ENCODE measurements around the gene TNS1.
A peak's percentile ranks its signal among the peaks of the same experiment; 100 is the strongest.

The TNS1 gene

DNA sequence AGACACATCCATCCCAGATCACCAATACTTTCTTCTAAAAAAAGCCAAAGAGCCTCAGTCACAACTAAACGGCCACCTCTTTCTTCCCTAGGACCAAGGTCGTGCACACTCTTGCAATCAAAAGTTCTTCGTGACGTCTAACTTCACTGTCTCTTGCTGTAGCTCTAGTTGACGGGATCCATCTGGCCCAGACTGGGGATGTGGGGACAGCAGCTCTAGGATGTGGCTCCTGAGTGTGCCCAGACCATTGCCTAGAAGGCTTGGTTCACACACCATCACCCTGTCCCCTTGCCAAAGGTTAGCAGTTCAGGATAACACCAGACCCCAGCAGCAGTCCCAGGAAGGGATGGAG lies 98.2 kb downstream of the TNS1 start:
- Mint-ChIP-seq H3K4me3 (no peak overlapping the region), H3K4me1 (peaks cover 10% of the 10 kb centered on the region), H3K27ac (no peak overlapping the region), H3K27me3 (peaks cover 24% of the 10 kb centered on the region), H3K9me3 (no peaks in the 10 kb centered on the region), H3K36me3 (ENCODE audit: low read depth) (no peaks in the 10 kb centered on the region)
- DNase-seq (no peak), ATAC-seq (no peak)

DNA sequence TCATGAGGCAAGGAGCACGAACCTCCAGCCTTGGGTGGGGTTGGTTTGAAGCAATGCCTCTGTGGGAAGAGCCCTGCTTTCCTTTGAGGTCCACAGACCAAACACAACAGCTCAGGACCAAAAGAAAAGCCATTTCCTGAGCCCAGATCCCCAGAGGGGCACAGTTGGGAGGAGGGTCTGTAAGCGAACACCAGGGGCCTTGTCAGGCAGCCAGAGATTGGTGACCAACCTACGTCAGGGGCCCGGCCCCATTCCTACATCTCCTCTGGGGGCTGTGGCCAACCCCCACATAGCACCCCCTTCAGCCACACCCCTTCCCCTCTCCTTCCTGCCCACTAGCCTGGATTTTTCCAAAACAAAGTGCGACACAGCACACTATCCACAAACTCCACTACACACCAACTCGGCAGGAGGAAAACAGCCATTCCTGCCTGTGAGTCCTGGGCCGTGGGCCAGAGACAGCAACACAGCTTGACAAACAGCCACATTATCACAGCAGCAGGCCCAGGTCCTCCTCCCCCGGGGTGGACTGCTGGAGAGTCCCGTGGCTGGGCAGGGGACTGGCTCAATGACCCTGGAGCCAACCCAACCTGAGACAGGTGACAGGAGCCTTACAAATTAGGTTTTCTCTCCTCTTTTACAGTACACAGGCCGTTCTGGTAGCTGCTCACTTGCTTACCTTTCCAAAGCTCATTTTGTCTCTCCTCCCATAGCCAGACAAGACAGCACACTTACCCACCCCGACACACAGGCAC lies 98.8 kb downstream of the TNS1 start:
- no peak for ATAC-seq
- H3K4me3 Mint-ChIP-seq = no peak overlapping the region
- no peaks in the 10 kb centered on the region for H3K36me3 Mint-ChIP-seq (ENCODE audit: low read depth)
- DNase-seq = no peak
- peaks cover 24% of the 10 kb centered on the region for H3K27me3 Mint-ChIP-seq
- H3K27ac Mint-ChIP-seq = no peak overlapping the region
- no peaks in the 10 kb centered on the region for H3K9me3 Mint-ChIP-seq
- H3K4me1 Mint-ChIP-seq = peaks cover 10% of the 10 kb centered on the region

DNA sequence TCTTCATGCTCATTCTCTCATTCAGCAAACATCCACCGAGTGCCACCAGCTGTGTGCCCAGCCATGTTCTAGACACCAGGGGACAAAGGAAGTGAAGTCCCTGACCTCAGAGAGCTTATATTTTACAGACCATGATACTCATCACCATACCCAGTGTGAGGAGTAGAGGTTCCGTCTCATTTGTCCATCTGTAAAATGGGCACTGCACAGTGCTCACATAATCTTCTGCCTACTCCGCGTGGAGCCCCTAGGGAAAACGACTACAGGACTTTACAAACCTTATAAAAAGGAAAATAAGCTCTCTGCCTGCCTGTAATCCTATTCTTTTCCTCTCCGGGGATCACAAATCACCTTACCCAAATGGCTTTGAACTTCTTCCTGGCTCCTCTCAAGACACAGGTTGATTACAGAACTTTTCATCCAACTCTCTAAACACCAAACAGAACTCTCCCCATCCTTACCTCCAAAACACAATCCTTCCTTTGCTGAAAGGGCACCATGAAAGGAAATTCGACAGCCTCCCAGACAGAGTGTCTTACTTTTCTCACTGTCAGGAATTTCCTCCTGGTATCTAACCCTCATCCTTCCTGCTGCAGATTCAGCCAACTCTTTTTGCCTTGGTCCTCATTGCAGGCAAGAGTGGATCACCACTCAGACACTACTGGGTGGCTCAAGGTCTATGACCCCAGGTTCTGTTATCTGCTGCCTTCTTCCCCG lies 99.5 kb downstream of the TNS1 start:
- ATAC-seq (no peak), DNase-seq (no peak)
- peaks cover 10% of the 10 kb centered on the region for H3K4me1 Mint-ChIP-seq
- H3K4me3 Mint-ChIP-seq = no peak overlapping the region
- peak overlapping the region; percentile 31 for H3K27ac Mint-ChIP-seq
- no peaks in the 10 kb centered on the region for H3K9me3 Mint-ChIP-seq
- no peaks in the 10 kb centered on the region for H3K36me3 Mint-ChIP-seq (ENCODE audit: low read depth)
- peaks cover 24% of the 10 kb centered on the region for H3K27me3 Mint-ChIP-seq

- Mint-ChIP-seq H3K9me3 (no peaks in the 10 kb centered on the region), H3K27me3 (peaks cover 21% of the 10 kb centered on the region), H3K4me3 (no peak overlapping the region), H3K27ac (peak overlapping the region; percentile 31), H3K36me3 (ENCODE audit: low read depth) (no peaks in the 10 kb centered on the region), H3K4me1 (peaks cover 10% of the 10 kb centered on the region)
- DNase-seq (peak; percentile 27), ATAC-seq (peak; percentile 9)
Observed at GRCh38 chr2:217902379-217903141, 100.2 kb downstream of the TNS1 start.

GRCh38 chr2:217901835-217902378 lies 100.9 kb downstream of the TNS1 start:
- Mint-ChIP-seq H3K9me3 (no peaks in the 10 kb centered on the region), H3K36me3 (ENCODE audit: low read depth) (no peaks in the 10 kb centered on the region), H3K27me3 (peaks cover 19% of the 10 kb centered on the region), H3K27ac (no peak overlapping the region), H3K4me3 (no peak overlapping the region), H3K4me1 (peaks cover 10% of the 10 kb centered on the region)
- no peak for ATAC-seq
- DNase-seq = no peak

DNA sequence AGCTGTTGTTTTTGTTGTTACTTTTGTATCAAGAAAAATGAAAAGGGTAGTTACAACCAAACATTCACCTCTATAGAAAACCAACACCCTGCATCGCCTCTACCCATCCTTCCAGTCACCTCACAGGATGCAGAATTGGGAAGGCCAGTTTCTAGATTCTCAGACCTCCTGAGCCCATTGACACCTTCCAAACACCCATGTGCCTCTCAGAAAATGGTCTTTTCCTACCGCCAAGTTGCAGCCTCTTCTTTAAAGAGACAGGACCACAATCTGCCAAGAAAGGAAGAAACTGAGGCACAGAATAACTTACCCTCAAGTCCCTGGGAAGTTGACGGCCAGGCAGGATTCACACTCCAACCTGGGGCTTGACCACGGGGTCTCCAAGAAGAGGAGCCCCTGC lies 101.4 kb downstream of the TNS1 start:
- Mint-ChIP-seq H3K4me3 (no peak overlapping the region), H3K27me3 (peaks cover 14% of the 10 kb centered on the region), H3K36me3 (ENCODE audit: low read depth) (no peaks in the 10 kb centered on the region), H3K27ac (no peak overlapping the region), H3K9me3 (no peaks in the 10 kb centered on the region), H3K4me1 (peaks cover 10% of the 10 kb centered on the region)
- DNase-seq = no peak
- ATAC-seq = no peak

DNA sequence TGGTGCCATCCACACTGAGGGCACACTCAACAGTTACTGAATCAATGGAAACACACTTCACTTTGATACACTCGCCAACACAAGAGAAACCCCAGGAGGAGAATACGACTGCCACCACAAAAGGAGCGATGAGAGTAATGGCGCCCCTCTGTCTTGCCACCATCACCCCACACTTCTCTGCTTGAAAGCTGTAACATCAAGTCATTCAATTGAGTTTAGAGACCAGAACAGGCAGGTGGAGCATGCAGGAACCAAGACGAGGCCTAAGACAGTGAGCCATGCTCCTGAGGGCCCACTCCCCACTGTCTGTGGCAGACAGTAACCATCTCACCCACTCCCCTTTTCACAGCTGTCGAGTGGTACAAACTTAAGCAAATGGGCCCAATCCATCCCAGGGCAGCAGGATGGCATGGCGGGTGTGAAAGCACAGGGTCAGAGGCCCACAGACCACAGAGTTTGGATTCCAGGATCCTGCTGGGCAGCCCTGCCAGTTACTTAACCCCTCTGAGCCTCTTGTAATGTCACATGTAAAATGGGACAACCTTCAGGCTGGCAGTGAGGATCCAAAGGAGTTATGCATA lies 101.9 kb downstream of the TNS1 start:
- H3K36me3 Mint-ChIP-seq (ENCODE audit: low read depth) = no peaks in the 10 kb centered on the region
- no peak overlapping the region for H3K27ac Mint-ChIP-seq
- H3K4me3 Mint-ChIP-seq = no peak overlapping the region
- H3K4me1 Mint-ChIP-seq = peaks cover 9% of the 10 kb centered on the region
- peaks cover 9% of the 10 kb centered on the region for H3K27me3 Mint-ChIP-seq
- H3K9me3 Mint-ChIP-seq = no peaks in the 10 kb centered on the region
- no peak for ATAC-seq
- DNase-seq = no peak

DNA sequence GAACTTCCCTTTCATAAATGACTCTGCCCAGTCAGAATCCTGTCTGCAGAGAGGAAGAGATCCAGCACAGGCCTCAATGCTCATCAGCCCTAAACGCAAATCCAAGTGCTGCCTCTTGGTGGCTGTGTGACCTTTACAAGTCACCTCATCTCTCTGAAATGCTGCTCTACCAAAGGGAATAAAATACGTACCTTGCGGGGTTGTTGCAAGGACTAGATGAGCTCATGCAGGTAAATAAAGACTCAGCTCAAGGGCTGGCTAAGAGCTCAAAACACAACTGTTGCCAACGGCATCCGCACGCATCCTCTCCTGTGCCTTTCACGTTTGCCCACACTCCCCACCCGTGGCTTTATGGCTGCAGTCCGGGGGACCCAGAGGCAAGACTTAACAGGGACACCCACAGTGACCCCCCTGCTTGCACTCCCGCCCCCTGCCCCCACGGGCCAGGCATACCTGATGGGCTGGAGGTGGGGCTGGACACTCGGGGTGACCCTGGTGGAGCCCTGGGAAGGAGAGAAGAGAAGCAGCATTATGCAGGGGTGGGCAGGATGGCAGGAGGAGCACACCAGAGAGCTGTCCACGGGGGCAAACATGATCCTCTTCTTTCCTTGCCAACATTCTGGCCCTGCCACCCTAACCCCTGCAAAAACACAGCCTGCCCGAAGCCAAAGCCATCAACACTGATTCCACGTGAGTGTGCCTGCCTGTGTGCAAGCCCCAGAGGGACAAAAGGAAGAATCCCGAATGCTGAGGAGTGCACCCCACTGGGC lies 102.6 kb downstream of the TNS1 start:
- no peaks in the 10 kb centered on the region for H3K9me3 Mint-ChIP-seq
- H3K27ac Mint-ChIP-seq = no peak overlapping the region
- no peaks in the 10 kb centered on the region for H3K36me3 Mint-ChIP-seq (ENCODE audit: low read depth)
- no peak for DNase-seq
- peaks cover 6% of the 10 kb centered on the region for H3K27me3 Mint-ChIP-seq
- no peak overlapping the region for H3K4me3 Mint-ChIP-seq
- no peak for ATAC-seq
- H3K4me1 Mint-ChIP-seq = peaks cover 7% of the 10 kb centered on the region

DNA sequence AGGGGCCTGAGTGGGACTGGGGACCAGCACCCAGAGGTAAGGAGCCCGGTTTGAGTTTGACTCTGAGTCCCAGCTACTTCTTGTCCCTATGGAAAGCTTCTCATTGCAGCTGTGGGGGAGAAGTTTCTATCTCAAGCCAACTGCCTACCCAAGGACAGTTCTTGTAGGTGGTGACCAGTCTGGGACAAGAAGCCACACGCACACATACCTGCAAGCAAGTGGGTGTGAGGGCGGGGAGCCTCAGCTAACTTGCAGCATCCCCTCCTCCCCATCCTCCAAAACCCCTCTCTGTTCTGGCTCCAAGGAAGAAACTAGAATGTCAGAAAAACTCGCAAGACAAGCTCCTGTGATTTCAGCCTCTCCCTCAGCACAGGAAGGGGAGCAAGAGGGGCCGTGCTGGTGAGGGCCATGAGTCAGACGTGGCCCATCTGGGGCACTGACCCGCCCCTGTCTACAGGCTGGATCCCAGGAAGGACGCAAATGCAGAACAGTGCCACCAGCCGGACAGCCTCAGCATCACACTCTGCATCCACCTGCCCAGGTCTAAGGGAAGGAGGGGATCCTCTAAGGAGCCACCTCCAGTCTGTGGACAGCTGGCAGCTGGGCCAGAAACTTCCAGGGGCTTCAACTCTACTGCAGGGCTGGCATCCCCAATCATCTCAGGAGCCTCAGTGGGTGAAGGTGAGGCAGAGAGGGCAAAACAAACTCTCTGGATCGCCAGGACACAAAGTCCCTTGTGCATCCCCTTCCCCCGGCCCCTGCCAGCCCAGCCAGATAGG lies 103.4 kb downstream of the TNS1 start:
- no peak overlapping the region for H3K4me3 Mint-ChIP-seq
- ATAC-seq (no peak), DNase-seq (peak; percentile 11)
- H3K9me3 Mint-ChIP-seq = no peaks in the 10 kb centered on the region
- H3K36me3 Mint-ChIP-seq (ENCODE audit: low read depth) = no peaks in the 10 kb centered on the region
- peaks cover 7% of the 10 kb centered on the region for H3K4me1 Mint-ChIP-seq
- H3K27ac Mint-ChIP-seq = no peak overlapping the region
- peaks cover 3% of the 10 kb centered on the region for H3K27me3 Mint-ChIP-seq

GRCh38 chr2:217897816-217898806 lies 104.7 kb downstream of the TNS1 start:
- no peaks in the 10 kb centered on the region for H3K9me3 Mint-ChIP-seq
- DNase-seq = no peak
- no peak for ATAC-seq
- no peaks in the 10 kb centered on the region for H3K36me3 Mint-ChIP-seq (ENCODE audit: low read depth)
- peaks cover 4% of the 10 kb centered on the region for H3K4me1 Mint-ChIP-seq
- no peak overlapping the region for H3K4me3 Mint-ChIP-seq
- H3K27ac Mint-ChIP-seq = no peak overlapping the region
- no peaks in the 10 kb centered on the region for H3K27me3 Mint-ChIP-seq

GRCh38 chr2:217897091-217897715 lies 105.6 kb downstream of the TNS1 start:
- DNase-seq (no peak), ATAC-seq (no peak)
- no peak overlapping the region for H3K27ac Mint-ChIP-seq
- H3K9me3 Mint-ChIP-seq = no peaks in the 10 kb centered on the region
- no peak overlapping the region for H3K4me3 Mint-ChIP-seq
- H3K36me3 Mint-ChIP-seq (ENCODE audit: low read depth) = no peaks in the 10 kb centered on the region
- no peaks in the 10 kb centered on the region for H3K27me3 Mint-ChIP-seq
- peaks cover 3% of the 10 kb centered on the region for H3K4me1 Mint-ChIP-seq

GRCh38 chr2:217895070-217895635 lies 107.6 kb downstream of the TNS1 start:
- Mint-ChIP-seq H3K4me1 (no peaks in the 10 kb centered on the region), H3K9me3 (no peaks in the 10 kb centered on the region), H3K4me3 (no peak overlapping the region), H3K36me3 (ENCODE audit: low read depth) (no peaks in the 10 kb centered on the region), H3K27ac (no peak overlapping the region), H3K27me3 (no peaks in the 10 kb centered on the region)
- DNase-seq = no peak
- no peak for ATAC-seq
